CD4-positive, alpha-beta T cell treated with Interleukin-1 beta for 1 hour (primary cell): ENCODE measurements around the gene SPTLC3.
A peak's percentile ranks its signal among the peaks of the same experiment; 100 is the strongest.

Experiments used
- DNase-seq, 2 donors: peaks; one replicate each; pipeline ENCODE4 v3.0.0-alpha.2; 2020 to 2022

SPTLC3 gene

DNA sequence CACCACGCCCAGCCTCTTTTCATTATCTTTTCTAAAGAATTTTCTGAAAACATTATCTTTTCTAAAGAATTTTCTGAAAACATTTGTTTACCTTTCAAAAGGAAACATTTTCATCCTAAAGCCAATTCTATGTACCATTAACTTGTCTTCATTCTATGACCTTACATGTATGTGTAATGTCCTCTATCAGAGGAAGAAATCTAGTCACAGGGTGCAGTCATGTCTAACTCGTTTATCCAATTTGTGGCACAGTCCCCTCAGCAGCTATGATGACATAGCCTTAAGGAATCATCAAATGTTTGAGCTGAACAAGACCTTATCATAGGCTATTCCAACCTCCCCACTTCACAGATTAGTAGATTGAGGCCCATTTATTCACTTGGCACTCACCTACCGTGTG is 21.5 kb upstream of the SPTLC3 start:
- no peak for DNase-seq

DNA sequence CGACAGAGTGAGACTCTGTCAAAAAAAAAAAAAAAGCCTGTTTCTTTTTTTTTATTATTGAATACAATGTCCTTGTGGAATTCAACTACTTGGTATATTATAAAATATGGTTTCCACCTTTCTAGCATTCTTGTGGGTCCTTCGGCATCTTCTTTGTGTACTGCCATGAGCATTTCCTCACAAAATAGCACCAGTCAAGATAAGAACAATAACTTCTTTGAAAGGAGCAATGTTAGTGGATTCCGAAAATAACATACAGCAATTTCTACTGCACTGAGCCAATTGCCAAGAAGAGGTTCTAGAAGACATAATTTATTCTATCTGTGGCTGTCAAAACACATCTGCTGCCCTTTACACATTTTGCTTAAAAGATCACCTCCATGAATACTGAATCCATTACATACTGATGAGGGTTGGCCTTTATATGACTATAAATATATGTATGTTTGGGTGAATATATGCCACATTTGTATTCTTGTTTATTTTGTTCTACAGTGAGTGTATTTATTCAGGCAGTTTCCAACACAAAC is 19.1 kb upstream of the SPTLC3 start:
- no peak for DNase-seq

DNA sequence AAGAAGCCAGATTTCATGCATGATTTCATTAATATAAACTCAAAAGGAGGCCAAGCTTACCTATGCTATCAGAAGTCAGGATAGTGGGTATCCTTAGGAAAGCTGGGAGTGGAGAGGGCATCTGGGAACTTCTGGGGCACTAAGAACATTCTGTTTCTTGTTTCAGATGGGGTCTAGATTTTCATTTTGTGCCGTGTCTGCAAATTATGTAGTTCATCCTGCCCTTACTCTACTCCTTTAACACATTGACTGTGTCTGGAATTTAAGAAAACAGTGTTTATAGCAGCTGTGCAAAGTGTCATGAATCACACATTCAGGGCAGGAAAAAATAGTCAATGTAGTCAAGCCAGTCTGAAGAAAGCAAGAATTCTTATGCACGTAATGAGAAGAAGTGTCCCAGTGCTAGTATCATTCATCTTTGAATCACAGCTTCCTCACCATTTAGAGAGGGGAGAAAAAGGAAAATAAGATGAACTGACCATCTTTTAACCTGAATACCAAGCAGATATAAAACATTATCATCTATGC is 11.6 kb upstream of the SPTLC3 start:
- no peak for DNase-seq

DNA sequence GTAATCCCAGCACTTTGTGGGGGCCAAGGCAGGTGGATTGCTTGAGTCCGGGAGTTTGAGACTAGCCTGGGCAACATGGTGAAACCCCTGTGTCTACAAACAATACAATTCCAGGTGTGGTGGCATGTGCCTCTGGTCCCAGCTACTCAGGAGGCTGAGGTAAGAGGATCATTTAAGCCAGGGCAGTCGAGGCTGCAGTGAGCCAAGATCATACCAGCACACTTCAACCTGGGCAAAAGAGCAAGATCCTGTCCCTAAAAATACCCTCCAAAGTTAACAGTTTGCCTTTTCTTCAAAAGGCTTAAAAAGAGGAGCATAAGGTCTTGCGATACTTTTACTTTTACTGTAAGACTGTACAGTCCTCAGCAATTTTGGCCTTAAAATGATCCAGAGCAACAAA is 10.7 kb upstream of the SPTLC3 start:
- DNase-seq = no peak

GRCh38 chr20:12999201-12999600 is 9.6 kb upstream of the SPTLC3 start:
- DNase-seq = no peak

DNA sequence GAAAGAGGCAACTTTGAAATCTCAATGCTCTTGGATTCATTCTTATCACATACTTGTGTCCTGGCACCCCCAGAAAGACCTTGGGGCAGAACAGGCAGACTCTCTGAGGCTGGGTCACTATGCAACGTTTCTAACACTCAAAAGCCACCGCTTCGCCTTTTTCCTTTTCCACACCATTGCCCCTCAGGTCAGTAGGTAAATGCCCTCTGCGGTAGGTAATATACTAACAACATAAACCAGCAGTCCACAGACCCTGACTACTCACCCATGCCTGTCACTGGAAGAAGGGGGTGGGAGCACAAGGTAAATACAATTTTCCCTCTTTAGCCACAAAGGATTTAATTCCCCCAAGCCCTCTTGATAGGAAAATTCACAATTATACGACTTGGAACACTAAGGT is 6.5 kb upstream of the SPTLC3 start:
- no peak for DNase-seq

DNA sequence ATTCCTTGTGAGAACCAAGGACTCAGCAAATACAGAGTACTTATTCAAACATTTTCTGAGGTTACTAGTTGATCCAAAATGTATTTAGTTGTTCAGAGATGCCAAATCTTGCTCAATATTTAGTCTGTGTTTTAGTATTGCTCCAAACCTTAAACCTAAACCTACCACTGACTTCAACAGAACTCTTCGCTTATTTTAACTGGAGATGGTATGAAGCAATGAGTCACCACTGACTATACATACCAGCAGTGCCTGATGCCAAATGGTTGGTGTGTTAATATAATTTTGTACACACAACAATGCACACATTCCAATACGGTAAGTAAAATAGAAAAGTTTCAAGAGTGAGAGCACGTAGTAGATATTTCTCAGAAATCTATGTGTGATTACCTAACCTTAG is 1.9 kb upstream of the SPTLC3 start:
- no peak for DNase-seq

DNA sequence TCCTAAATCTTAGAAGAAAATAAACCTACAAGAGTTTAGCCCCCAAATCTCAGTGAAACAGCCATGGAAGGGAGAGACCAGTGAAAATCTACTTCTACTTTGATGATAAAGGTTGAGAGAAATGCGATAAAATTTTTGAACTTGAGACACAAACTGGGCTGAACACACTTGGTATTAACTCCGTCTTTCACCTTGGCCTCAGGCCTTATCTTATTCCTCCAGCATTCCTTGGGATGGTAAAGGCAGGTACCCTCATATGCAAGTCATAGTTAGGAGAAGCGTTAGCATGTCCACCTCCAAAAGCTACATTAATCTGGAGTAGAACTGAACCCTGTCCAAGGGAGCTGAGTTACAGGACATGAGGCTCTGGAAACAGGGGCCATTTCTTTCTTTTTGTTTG is 1.2 kb upstream of the SPTLC3 start:
- no peak for DNase-seq

- DNase-seq = peak; percentile 8 to 12
Observed at GRCh38 chr20:13009682-13010406, 1.1 kb downstream of the SPTLC3 start.

- no peak for DNase-seq
Observed at GRCh38 chr20:13012886-13013285, 4.1 kb downstream of the SPTLC3 start.

- no peak for DNase-seq
Observed at GRCh38 chr20:13013411-13013810, 4.6 kb downstream of the SPTLC3 start.

DNA sequence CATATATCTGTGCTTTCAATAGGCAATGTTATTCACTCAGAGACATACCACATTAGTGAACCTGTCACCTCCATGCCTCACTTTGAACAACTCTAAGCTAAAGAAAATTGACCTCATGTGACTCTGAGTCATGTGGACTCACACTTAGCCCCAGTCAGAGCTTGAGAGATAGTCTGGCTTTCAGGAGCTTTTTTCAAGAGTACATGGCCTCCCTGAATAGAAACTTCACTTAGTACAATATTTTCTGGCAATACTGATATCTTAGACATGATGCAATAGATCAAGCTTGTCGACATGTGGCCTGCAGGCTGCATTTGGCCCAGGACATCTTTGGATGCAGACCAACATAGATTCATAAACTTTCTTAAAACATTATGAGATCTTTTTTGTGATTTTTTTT is 8.5 kb downstream of the SPTLC3 start:
- DNase-seq = no peak

- no peak for DNase-seq
Observed at GRCh38 chr20:13017883-13018535, 9.2 kb downstream of the SPTLC3 start.

GRCh38 chr20:13021205-13021970 is 12.6 kb downstream of the SPTLC3 start:
- DNase-seq = no peak

DNA sequence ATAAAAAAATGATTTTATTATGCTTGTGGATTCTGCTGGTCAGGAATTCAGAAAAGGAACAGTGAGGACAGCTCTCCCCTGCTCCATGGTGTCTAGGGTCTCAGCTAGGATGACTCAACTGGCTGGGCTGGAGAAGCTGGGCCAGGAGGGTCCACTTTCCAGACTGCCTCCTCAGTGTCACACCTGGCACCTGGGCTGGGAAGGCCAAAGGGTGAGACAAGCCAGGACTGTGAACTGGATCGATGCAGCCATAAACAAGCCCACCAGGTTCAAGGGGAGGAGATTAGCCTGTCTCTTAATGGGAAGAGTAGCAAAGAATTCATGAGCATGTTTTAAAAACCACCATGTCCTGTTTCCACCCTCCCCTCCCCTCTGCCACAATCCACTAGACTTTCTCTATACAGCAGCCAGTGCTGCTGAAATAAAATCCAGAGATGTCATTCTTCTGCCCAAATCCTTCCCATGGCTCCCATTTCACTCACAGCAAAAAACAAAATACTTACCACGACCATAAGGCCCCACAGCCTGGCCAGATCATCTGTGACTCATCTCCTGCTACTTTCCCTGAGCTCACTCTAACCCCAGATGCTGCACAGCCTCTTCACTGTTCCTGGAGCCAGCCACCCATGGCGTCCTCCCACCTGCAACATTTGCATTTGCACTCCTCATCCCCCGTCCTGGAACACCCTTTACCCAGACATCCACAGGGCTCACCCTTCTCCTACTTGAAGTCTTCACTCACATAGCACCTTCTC is 13.8 kb downstream of the SPTLC3 start:
- no peak for DNase-seq

DNA sequence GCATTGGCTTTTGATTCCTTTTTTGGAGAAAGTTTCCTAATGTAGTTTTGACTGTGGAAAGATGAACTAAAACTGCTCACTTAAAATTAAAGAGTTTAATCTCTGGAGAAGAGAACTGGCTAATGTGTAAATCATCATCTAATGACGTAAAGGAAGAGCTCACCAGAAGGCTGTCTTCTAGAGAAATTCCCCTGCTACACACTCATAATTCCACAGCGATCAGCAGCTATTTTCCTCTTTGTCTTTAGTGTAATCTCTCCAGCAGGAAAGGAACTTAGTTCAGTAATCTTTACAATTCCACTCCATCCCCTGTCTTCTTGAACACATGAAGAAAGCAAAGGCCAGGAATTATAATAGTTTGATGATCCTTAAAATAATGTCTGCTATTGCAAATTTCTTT is 15.8 kb downstream of the SPTLC3 start:
- DNase-seq = no peak

- DNase-seq = no peak
Observed at GRCh38 chr20:13025181-13025580, 16.4 kb downstream of the SPTLC3 start.

DNA sequence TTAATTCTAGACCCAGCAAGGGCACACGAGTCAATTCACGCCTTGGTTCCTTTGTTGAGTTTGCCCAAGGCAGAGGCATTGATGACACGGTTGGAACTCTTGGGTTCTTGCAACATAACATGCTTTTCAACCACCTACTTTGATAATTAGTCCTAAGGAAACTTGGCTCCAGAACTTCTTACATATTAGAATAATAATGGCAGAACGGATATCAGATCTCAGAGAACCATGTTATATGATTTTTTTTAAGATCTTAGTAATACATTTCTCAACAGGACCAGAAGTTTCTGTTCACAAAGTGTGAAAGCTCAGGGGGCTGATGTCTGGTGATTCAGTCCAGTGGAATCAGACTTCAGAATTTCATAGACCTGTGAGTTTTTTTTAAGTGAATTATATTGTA is 19.2 kb downstream of the SPTLC3 start:
- no peak for DNase-seq

GRCh38 chr20:13028673-13029072 is 19.9 kb downstream of the SPTLC3 start:
- DNase-seq = no peak

- DNase-seq = no peak
Observed at GRCh38 chr20:13029687-13030375, 21.1 kb downstream of the SPTLC3 start.

DNA sequence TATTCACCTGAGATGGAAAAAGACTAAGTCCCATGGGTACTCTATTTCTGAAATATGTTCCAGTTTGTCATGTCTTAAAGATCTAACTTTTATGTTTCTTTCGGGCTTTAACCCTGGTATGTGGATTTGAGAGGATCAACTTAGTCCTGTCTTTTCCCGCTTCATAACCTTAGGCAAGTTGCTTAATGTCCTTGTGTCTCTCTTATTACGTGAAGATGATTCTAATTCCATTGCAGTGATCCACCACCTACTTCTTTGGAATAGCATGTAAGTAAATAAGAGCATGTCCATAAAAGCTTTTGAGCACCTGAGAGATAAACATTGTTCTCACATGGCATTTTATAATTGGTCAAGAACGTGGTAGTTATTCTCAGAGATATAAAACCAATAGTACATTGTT is 23.0 kb downstream of the SPTLC3 start:
- DNase-seq = no peak

- DNase-seq = no peak
Observed at GRCh38 chr20:13034115-13034514, 25.3 kb downstream of the SPTLC3 start.
